Fibroblast of villous mesenchyme (primary cell): ENCODE measurements around the gene PLXNA4. TPM values are rescaled to one million over a fixed set of nuclear protein-coding genes. Genes with fewer than 3 reads are reported as not detected.

ENCODE experiments used
- DNase-seq: peaks from one replicate; pipeline ENCODE4 v3.0.0-alpha.2; 2010; ENCODE audit warnings: low read depth
- H3K4me3 ChIP-seq: 2 replicates; pipeline ENCODE4 v1.5.1; 2011; ENCODE audit warnings: low read depth, mild to moderate bottlenecking, low read length
- CTCF ChIP-seq: IDR thresholded peaks from 2 replicates; pipeline ENCODE4 v1.5.1; 2012; ENCODE audit warnings: low read depth, mild to moderate bottlenecking, low read length; ENCODE audit not compliant: insufficient read depth
- total RNA-seq: library from RNA; depleted of rRNA; stranded (reverse); fragments of >200 nt; gene quantifications from 2 replicates; pipeline ENCODE4 v1.2.3, GENCODE V29; 2012

Gene PLXNA4
- total RNA-seq, 1 donor = not detected

DNA sequence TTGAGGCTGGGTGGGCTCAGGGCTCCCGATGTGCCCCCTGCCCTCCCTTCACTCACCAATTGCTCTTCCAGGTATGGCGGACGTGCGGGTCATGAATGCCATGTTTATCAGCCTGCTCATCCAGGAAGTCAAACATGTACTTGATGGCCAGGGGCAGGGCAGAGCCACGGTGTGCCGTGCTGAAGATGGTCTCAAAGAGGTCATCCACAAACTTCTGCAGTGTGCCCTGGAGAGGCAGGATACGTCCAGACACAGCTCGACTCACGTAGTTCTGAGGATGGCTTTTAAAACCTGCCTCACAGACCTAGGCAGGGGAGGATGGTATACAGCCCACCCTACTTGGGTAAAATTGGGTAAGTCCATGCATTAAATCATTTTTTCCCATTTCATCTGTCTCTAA lies 431.2 kb downstream of the PLXNA4 start:
- no peak for TF ChIP-seq CTCF
- DNase-seq = no peak
- no peak overlapping the region for H3K4me3 ChIP-seq

- H3K4me3 ChIP-seq = no peak overlapping the region
- TF ChIP-seq CTCF = no peak
- no peak for DNase-seq
These were observed 434.3 kb downstream of the PLXNA4 start for GRCh38 chr7:132142006-132142405.

DNA sequence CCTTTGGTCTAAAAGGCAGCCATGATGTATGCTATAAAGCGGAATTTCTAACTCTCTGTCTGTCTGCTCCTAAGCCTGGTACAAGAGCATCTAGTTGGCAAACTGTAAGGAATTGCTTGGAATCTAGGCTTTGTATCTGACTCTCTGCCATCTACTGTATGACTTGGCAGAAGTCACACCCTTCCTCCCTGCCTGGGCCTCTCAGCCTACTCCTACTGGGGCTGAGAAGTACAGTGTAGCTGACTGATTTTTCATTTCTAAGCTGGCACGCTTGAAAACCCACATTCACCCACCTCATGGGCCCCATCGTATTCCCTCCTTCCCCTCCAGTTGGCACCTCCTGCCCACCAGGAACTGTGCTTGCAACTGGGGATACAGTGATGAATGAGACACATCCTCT lies 435.2 kb downstream of the PLXNA4 start:
- H3K4me3 ChIP-seq = no peak overlapping the region
- DNase-seq = no peak
- TF ChIP-seq CTCF = no peak

DNA sequence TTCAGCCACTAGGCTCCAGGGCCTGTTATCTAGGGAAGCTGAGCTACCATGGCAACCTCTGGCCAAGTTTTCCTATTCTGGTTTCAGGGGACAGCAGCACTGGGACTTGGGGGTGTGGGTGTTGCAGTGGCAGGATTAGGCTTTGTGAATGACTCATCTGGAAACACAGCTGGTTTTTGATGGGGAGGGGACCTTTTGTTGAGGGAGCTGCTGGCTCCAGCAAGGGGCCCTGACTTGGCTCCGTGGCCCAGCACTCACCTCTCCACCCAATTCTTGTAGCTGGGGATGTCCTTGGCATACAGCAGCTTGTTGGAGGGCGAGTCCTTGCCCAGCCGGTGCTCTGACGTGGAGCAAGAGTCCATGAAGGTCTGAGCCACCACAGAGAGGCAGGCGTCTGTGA lies 435.9 kb downstream of the PLXNA4 start:
- no peak for TF ChIP-seq CTCF
- H3K4me3 ChIP-seq = no peak overlapping the region
- no peak for DNase-seq

DNA sequence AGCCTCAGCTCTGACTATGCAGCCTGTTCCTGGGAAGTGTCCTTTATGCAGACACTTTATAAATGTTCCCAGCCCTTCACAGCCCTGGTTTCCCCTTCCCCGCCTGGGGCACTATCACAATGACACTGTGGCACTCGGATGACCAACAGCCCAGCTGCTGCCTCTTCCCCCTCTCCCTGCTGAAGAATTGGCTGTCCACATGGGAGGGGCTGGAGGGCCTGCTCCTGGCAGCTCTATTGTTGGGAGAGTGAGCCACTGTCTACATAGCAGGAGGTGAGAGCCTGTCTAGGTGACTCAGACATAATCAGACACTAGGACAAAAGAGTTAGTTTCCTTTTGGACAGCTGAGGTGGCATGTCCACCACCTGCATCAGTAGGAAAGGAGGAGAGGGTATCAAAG lies 437.5 kb downstream of the PLXNA4 start:
- no peak overlapping the region for H3K4me3 ChIP-seq
- no peak for DNase-seq
- no peak for TF ChIP-seq CTCF

- TF ChIP-seq CTCF = no peak
- no peak overlapping the region for H3K4me3 ChIP-seq
- no peak for DNase-seq
These were observed 438.6 kb downstream of the PLXNA4 start for GRCh38 chr7:132137681-132138080.

DNA sequence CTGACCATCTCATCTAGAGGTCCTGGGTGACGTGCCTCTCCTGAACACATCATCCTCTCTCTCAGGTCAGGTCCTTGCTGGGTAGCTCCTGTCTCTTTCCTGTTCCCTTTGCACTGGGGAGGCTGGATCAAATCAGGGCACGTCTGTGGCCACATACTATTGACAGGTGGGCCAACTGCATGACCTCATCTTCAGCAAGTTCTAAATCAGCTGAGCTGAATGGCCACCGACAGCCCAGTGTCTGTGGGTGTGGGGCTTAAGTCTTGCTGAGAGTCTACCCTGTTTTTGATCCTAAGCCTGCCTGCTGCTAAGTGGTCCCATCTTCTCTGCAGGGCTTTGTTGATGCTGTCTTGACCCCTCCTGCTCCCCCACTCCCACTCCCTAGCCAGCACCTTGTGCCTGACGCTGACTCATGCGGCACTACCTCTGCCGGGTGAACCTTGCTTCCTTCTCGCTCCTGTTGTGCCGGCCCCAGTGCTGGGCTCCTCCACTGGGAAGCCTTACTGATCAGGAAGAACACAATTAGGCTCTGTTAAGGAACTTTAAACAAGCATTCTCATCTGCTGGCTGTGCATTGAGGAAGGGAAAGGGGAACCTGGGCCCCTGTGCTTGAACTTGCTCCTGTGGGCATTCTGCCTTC lies 440.4 kb downstream of the PLXNA4 start:
- no peak for TF ChIP-seq CTCF
- H3K4me3 ChIP-seq = no peak overlapping the region
- no peak for DNase-seq
